ENCODE data around the gene PDE2A.

The PDE2A gene

DNA sequence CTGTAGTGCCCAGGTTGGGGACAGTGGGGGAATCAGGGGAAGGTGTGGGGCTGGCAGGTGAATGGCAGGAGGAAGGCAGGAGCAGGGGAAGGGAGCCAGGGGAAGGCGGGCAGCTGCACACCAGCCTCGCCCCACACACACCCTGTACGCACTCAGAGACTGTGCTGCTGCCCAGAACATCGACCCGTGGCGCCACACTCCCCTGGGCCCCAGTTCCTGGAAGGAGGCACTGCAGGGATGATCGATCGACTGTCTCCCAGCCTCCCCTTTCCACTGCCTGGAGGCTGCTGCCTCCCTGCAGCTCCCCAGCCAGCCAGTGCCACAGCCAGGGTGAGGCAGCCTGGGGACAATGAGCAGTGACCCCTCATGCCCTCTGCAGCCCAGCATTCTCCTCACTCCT is 19.2 kb downstream of the PDE2A start:
- no peak overlapping the region for H3K4me3 ChIP-seq (ENCODE audit: low read length in 2 of 2)
- H3K9me3 ChIP-seq (ENCODE audit: control insufficient read depth in 2 of 2, low read length in 2 of 2): no peaks in the 10 kb centered on the region
- no peaks in the 10 kb centered on the region for H3K36me3 ChIP-seq (ENCODE audit: control insufficient read depth in 2 of 2, insufficient read depth in 2 of 2, low read length in 2 of 2)
- peaks cover 0 to 3% of the 10 kb centered on the region in 2 donors for H3K27me3 ChIP-seq (ENCODE audit: control insufficient read depth in 1 of 2, insufficient read depth in 2 of 2, low read length in 2 of 2)
- H3K27ac ChIP-seq (ENCODE audit: low read length): no peak overlapping the region
- H3K9ac ChIP-seq (ENCODE audit: low read length in 2 of 2): no peak overlapping the region
- no peaks in the 10 kb centered on the region for H3K4me1 ChIP-seq (ENCODE audit: control insufficient read depth, insufficient read depth, low read length)

DNA sequence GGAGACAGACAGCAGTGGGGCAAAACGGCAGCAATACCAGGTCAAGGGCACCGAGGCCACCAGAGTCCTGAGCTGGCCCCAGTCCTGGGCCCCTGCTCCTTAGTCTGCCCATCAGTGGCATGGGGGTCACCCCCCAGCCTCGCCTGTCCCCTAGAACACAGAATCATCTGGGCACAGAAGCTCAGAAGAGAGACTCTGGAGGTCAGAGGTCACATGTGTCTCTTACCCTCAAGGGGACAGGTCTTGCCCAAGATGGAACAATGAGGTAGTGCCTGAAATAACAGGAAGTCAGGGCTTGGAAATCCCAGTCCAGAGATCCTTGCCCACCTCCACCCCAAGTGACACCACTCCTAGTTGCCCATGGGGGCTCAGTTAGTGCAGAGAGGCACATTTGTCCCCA is 20.6 kb downstream of the PDE2A start:
- Histone ChIP-seq H3K27ac (ENCODE audit: low read length) (no peak overlapping the region), H3K9me3 (ENCODE audit: control insufficient read depth in 2 of 2, low read length in 2 of 2) (no peaks in the 10 kb centered on the region), H3K9ac (ENCODE audit: low read length in 2 of 2) (no peak overlapping the region), H3K36me3 (ENCODE audit: control insufficient read depth in 2 of 2, insufficient read depth in 2 of 2, low read length in 2 of 2) (no peaks in the 10 kb centered on the region), H3K4me3 (ENCODE audit: low read length in 2 of 2) (no peak overlapping the region), H3K27me3 (ENCODE audit: control insufficient read depth in 1 of 2, insufficient read depth in 2 of 2, low read length in 2 of 2) (no peaks in the 10 kb centered on the region), H3K4me1 (ENCODE audit: control insufficient read depth, insufficient read depth, low read length) (no peaks in the 10 kb centered on the region)

DNA sequence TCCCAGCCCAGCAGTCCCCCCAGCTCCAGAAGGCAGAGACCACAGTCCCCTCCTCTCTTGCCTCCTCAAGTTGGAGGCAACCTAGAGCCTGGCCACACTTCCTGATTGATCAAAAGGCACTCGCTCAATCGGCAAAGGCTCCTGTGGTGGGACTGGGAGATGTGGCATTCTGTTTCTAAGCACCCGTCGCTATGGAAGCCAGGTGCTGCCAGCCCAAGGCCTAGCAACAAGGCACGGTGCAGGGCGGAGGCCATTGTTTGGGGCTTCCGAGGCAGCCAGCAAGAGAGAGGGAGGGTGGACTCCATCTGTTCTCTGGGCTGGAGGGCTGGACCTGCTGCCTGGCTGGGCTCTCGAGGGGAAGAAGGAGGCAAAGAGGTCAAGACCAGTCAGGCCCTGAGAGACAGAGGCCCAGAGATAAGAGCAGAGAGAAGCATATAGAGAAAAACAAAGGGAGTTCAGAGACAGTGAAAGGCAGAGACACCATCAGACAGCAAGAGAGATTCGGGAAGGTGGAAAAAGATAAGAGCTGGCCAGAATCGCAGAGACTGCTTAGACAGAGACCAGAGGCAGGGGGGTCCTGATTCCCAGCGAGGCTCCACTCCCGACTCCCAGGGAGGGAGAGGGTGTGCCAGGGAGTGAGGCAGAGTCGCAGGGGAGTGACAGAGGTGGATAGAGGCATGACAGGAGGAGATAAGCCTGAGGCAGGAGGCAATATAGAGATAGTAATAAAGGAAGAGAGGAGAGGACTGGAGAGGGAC is 21.2 kb downstream of the PDE2A start:
- H3K9ac ChIP-seq (ENCODE audit: low read length in 2 of 2): no peak overlapping the region
- no peak overlapping the region for H3K27ac ChIP-seq (ENCODE audit: low read length)

DNA sequence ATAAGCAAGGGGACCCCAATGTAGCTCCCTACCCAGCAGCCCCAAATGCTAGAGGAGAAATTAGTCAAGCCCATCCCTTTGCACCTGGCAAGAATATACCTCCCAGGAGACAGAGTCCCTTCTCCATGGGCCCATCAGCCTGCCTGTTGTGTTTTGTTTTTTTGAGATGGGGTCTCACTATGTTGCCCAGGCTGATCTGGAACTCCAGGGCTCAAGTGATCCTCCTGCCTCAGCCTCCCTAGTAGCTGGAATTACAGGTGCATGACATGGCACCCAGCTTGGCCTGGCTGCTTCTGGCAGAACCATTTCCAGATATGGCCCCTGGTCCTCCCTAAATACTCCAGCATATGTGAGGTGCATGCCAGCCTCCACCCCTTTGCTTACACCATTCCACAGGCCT is 22.1 kb downstream of the PDE2A start:
- Histone ChIP-seq H3K9me3 (ENCODE audit: control insufficient read depth in 2 of 2, low read length in 2 of 2) (no peaks in the 10 kb centered on the region), H3K4me1 (ENCODE audit: control insufficient read depth, insufficient read depth, low read length) (no peaks in the 10 kb centered on the region), H3K27ac (ENCODE audit: low read length) (no peak overlapping the region), H3K27me3 (ENCODE audit: control insufficient read depth in 1 of 2, insufficient read depth in 2 of 2, low read length in 2 of 2) (no peaks in the 10 kb centered on the region), H3K36me3 (ENCODE audit: control insufficient read depth in 2 of 2, insufficient read depth in 2 of 2, low read length in 2 of 2) (no peaks in the 10 kb centered on the region), H3K4me3 (ENCODE audit: low read length in 2 of 2) (no peak overlapping the region), H3K9ac (ENCODE audit: low read length in 2 of 2) (no peak overlapping the region)

More for the DNA sequence above, 21.2 kb downstream of the PDE2A start:
- H3K9me3 ChIP-seq (ENCODE audit: control insufficient read depth in 2 of 2, low read length in 2 of 2): no peaks in the 10 kb centered on the region
- no peaks in the 10 kb centered on the region for H3K27me3 ChIP-seq (ENCODE audit: control insufficient read depth in 1 of 2, insufficient read depth in 2 of 2, low read length in 2 of 2)
- H3K36me3 ChIP-seq (ENCODE audit: control insufficient read depth in 2 of 2, insufficient read depth in 2 of 2, low read length in 2 of 2): no peaks in the 10 kb centered on the region
- no peak overlapping the region for H3K4me3 ChIP-seq (ENCODE audit: low read length in 2 of 2)
- no peaks in the 10 kb centered on the region for H3K4me1 ChIP-seq (ENCODE audit: control insufficient read depth, insufficient read depth, low read length)

DNA sequence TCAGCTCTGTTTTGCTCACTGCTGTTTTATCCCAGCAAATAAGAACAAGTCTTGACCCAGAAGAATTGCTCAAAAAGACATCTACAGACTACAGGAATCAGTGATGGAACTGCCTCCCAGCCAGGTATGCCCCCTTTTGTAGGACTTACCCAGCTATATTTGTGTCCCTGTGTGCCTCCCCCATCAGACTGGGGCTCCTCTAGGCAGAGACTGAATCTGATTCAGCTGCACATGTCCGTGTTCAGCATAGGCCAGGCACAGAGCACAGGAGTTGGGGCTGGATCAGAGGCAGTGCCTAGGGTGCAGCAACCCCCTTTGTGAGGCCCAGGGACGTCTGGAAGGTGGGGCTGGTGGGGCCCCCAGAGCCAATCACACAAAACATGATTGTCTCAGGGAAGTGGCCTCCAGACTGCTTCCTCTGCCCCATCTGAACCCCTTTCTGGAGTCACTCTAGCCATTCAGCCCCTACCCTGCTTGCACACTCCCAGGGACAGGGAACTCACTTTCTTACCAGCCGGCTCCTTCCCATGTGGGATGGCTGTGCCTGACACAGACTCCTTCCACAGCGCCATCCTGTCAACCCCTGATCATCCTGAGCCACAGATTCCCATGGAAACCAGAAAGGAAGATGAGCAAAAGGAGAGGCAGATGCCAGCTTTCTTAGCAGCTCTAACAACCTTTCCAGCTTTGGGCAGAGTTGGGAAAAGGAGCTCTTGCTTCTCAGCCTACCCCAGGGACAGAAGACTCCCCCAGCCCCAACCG is 24.8 kb downstream of the PDE2A start:
- Histone ChIP-seq H3K9ac (ENCODE audit: low read length in 2 of 2) (no peak overlapping the region), H3K27ac (ENCODE audit: low read length) (no peak overlapping the region), H3K4me3 (ENCODE audit: low read length in 2 of 2) (no peak overlapping the region), H3K4me1 (ENCODE audit: control insufficient read depth, insufficient read depth, low read length) (no peaks in the 10 kb centered on the region), H3K36me3 (ENCODE audit: control insufficient read depth in 2 of 2, insufficient read depth in 2 of 2, low read length in 2 of 2) (no peaks in the 10 kb centered on the region), H3K9me3 (ENCODE audit: control insufficient read depth in 2 of 2, low read length in 2 of 2) (no peaks in the 10 kb centered on the region), H3K27me3 (ENCODE audit: control insufficient read depth in 1 of 2, insufficient read depth in 2 of 2, low read length in 2 of 2) (no peaks in the 10 kb centered on the region)

DNA sequence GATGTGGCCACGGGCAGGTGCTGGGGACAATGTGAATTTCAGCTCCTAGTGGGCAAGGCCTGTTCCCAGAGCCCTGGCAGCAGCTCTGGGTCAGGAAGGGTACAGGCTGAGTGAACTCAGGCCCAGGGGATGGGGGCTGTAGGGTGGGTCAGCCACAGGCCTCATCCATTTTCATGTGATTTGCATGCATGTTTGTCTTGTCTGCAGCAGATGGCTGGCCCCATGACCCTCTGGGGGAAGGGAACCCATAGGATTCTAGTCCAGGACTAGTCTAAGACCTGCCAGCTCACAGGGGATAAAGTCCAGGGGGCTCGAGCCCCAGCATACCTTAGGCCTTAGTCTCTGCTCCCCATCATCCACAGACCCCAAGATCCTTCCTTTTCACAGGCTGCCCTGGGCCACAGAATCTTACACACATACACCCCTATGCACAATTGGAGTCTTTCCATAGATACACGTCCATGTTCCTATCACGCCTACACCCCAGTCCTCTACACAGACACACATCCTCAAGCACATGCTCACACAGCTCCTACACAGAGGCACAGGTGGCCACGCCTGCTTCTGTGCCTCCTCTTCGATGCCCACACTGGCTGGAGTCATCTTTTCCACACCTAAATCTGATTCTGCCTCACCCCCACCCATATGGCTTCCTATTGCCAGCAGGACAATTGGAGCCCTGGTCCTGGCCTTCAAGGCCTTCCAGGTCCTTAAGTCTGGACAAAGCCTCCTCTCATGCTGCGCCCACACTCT is 25.7 kb downstream of the PDE2A start:
- H3K27ac ChIP-seq (ENCODE audit: low read length): no peak overlapping the region
- H3K36me3 ChIP-seq (ENCODE audit: control insufficient read depth in 2 of 2, insufficient read depth in 2 of 2, low read length in 2 of 2): no peaks in the 10 kb centered on the region
- no peak overlapping the region for H3K4me3 ChIP-seq (ENCODE audit: low read length in 2 of 2)
- peaks cover 1% of the 10 kb centered on the region for H3K4me1 ChIP-seq (ENCODE audit: control insufficient read depth, insufficient read depth, low read length)
- no peaks in the 10 kb centered on the region for H3K27me3 ChIP-seq (ENCODE audit: control insufficient read depth in 1 of 2, insufficient read depth in 2 of 2, low read length in 2 of 2)
- H3K9ac ChIP-seq (ENCODE audit: low read length in 2 of 2): no peak overlapping the region
- H3K9me3 ChIP-seq (ENCODE audit: control insufficient read depth in 2 of 2, low read length in 2 of 2): no peaks in the 10 kb centered on the region

DNA sequence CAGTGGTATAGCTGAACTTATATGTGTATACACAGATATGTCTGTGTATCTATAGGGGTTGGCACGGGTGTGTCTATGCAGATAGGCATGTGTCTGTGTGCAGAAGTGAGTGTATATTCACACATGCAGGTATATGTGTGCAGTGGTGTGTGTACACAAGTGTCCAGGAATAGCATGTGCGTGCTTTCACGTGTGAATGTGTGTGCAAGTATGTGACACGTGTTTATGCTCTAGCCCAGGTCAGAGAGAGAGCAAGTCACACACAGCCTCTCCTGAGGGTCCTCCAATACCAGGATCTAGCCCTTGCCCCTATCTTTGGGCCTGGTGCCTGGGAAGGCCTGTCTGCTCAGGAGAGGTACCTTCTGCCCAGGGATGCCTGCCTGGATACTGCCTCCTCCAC is 26.3 kb downstream of the PDE2A start:
- no peak overlapping the region for H3K4me3 ChIP-seq (ENCODE audit: low read length in 2 of 2)
- H3K9ac ChIP-seq (ENCODE audit: low read length in 2 of 2): no peak overlapping the region
- peaks cover 7% of the 10 kb centered on the region for H3K4me1 ChIP-seq (ENCODE audit: control insufficient read depth, insufficient read depth, low read length)
- H3K27me3 ChIP-seq (ENCODE audit: control insufficient read depth in 1 of 2, insufficient read depth in 2 of 2, low read length in 2 of 2): no peaks in the 10 kb centered on the region
- no peaks in the 10 kb centered on the region for H3K36me3 ChIP-seq (ENCODE audit: control insufficient read depth in 2 of 2, insufficient read depth in 2 of 2, low read length in 2 of 2)
- no peak overlapping the region for H3K27ac ChIP-seq (ENCODE audit: low read length)
- no peaks in the 10 kb centered on the region for H3K9me3 ChIP-seq (ENCODE audit: control insufficient read depth in 2 of 2, low read length in 2 of 2)

DNA sequence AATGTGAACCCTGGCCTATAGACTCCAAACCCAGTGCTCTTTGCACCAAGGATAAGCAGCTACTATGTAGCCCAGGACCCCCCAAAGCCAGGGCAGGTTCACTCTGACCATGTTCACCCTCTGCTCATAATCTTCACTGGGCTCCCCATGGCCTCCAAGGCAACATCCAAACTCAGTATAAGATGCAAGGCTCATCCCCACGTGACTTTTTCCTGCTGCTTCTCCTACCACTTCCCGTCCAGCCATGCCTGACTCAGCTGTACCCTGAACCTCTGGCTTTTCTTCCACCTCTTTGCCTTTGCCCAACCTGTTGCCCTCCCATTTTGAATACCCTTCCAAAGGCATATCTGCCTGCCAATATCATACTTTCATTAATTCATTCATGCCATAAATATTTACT is 27.8 kb downstream of the PDE2A start:
- Histone ChIP-seq H3K27ac (ENCODE audit: low read length) (no peak overlapping the region), H3K9me3 (ENCODE audit: control insufficient read depth in 2 of 2, low read length in 2 of 2) (no peaks in the 10 kb centered on the region), H3K27me3 (ENCODE audit: control insufficient read depth in 1 of 2, insufficient read depth in 2 of 2, low read length in 2 of 2) (no peaks in the 10 kb centered on the region), H3K4me3 (ENCODE audit: low read length in 2 of 2) (no peak overlapping the region), H3K36me3 (ENCODE audit: control insufficient read depth in 2 of 2, insufficient read depth in 2 of 2, low read length in 2 of 2) (no peaks in the 10 kb centered on the region), H3K4me1 (ENCODE audit: control insufficient read depth, insufficient read depth, low read length) (peaks cover 18% of the 10 kb centered on the region), H3K9ac (ENCODE audit: low read length in 2 of 2) (no peak overlapping the region)

DNA sequence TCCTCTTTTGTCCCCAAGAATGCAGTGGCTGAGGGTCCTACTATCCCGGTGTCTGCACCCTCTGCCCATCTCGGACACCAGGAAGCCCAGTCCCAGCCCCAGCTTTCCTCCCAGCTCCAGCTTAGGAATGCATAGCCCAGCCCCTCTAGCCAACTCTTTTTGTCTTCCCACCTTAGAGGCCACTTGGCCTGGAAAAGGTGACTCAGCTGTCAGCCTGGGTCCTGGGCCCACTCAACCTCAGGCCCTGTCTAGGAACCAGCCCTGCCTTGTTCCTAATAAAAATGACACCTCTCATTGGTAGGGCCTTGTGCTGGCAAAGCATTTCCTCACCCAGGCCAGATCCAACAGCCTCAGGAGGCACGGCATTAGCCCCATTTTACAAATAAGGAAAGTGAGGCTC is 28.2 kb downstream of the PDE2A start:
- peaks cover 21% of the 10 kb centered on the region for H3K4me1 ChIP-seq (ENCODE audit: control insufficient read depth, insufficient read depth, low read length)

DNA sequence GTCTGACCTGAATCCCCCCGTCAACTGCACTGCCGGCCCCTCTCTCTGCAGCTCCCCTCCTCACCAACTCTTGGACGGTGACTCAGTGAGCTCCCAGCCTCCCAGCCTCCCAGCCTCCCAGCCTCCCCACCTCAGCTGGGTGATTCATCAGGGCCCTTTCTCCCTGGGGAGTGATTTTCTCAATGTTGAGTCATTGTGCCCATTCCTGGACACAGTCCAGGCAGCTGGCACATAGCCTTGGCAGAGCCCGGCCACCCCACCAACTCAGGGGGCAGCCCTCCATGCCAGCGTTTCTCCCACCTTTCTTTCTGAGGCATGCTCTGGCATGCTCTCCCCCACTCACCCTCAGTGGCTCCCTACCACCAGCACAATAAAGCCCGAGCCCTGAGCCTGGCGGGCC is 30.7 kb downstream of the PDE2A start:
- no peaks in the 10 kb centered on the region for H3K36me3 ChIP-seq (ENCODE audit: control insufficient read depth in 2 of 2, insufficient read depth in 2 of 2, low read length in 2 of 2)
- no peaks in the 10 kb centered on the region for H3K27me3 ChIP-seq (ENCODE audit: control insufficient read depth in 1 of 2, insufficient read depth in 2 of 2, low read length in 2 of 2)
- peak overlapping the region; percentile 61 to 73 for H3K4me3 ChIP-seq (ENCODE audit: low read length in 2 of 2)
- peaks cover 39% of the 10 kb centered on the region for H3K4me1 ChIP-seq (ENCODE audit: control insufficient read depth, insufficient read depth, low read length)
- no peaks in the 10 kb centered on the region for H3K9me3 ChIP-seq (ENCODE audit: control insufficient read depth in 2 of 2, low read length in 2 of 2)
- no peak overlapping the region for H3K9ac ChIP-seq (ENCODE audit: low read length in 2 of 2)
- H3K27ac ChIP-seq (ENCODE audit: low read length): no peak overlapping the region

More for the DNA sequence above, 28.2 kb downstream of the PDE2A start:
- no peak overlapping the region for H3K27ac ChIP-seq (ENCODE audit: low read length)
- H3K4me3 ChIP-seq (ENCODE audit: low read length in 2 of 2): no peak overlapping the region
- H3K27me3 ChIP-seq (ENCODE audit: control insufficient read depth in 1 of 2, insufficient read depth in 2 of 2, low read length in 2 of 2): no peaks in the 10 kb centered on the region
- H3K36me3 ChIP-seq (ENCODE audit: control insufficient read depth in 2 of 2, insufficient read depth in 2 of 2, low read length in 2 of 2): no peaks in the 10 kb centered on the region
- no peaks in the 10 kb centered on the region for H3K9me3 ChIP-seq (ENCODE audit: control insufficient read depth in 2 of 2, low read length in 2 of 2)
- no peak overlapping the region for H3K9ac ChIP-seq (ENCODE audit: low read length in 2 of 2)
